Immature natural killer cell (primary cell): ENCODE data around the gene GNAL. TPM values are rescaled to one million over a fixed set of nuclear protein-coding genes. Genes with fewer than 3 reads are reported as not detected.
"Not testable (repeated sequence)": the region's sequence is repeated elsewhere in the genome, so short reads cannot be mapped to it uniquely, and the experiment has no call there.

Experiments
- DNase-seq, 3 donors: peaks; one replicate each; pipeline ENCODE4 v3.0.0; 2022; ENCODE audit warnings: mixed read lengths in 1 of 3
- H3K27ac Mint-ChIP-seq, 6 donors: one replicate each; pipeline ENCODE4 v1.8.0; 2020; ENCODE audit warnings: mixed read lengths in 6 of 6, mild to moderate bottlenecking in 5 of 6, inconsistent platforms in 4 of 6, moderate library complexity in 3 of 6
- H3K27me3 Mint-ChIP-seq, 3 donors: one replicate each; pipeline ENCODE4 v1.8.0; 2020 to 2021; ENCODE audit warnings: low read depth in 3 of 3, mild to moderate bottlenecking in 3 of 3, mixed read lengths in 3 of 3, moderate library complexity in 3 of 3, inconsistent platforms in 1 of 3
- H3K36me3 Mint-ChIP-seq, 3 donors: one replicate each; pipeline ENCODE4 v1.8.0; 2020; ENCODE audit warnings: mixed read lengths in 3 of 3, inconsistent platforms in 2 of 3, mild to moderate bottlenecking in 2 of 3
- H3K4me1 Mint-ChIP-seq, 2 donors: one replicate each; pipeline ENCODE4 v1.8.0; 2020; ENCODE audit warnings: inconsistent platforms in 2 of 2, mild to moderate bottlenecking in 2 of 2, mixed read lengths in 2 of 2, moderate library complexity in 1 of 2
- H3K4me3 Mint-ChIP-seq, 5 donors: one replicate each; pipeline ENCODE4 v1.8.0; 2020; ENCODE audit warnings: mild to moderate bottlenecking in 5 of 5, mixed read lengths in 5 of 5, inconsistent platforms in 3 of 5, moderate library complexity in 3 of 5
- H3K9me3 Mint-ChIP-seq, 6 donors: one replicate each; pipeline ENCODE4 v1.8.0; 2020; ENCODE audit warnings: mild to moderate bottlenecking in 6 of 6, mixed read lengths in 6 of 6, inconsistent platforms in 4 of 6, moderate library complexity in 3 of 6
- polyA plus RNA-seq, 3 donors: library from polyadenylated mRNA; unstranded; fragments of 300-500 nt; fragmentation: Illumina TruSeq; gene quantifications; one replicate each; pipeline ENCODE4 v1.2.3, GENCODE V29; 2021

Gene GNAL
- polyA plus RNA-seq, 3 donors from 2014 or later, result 4.1 to 4.9 (median 4.2) TPM

- no peaks in the 10 kb centered on the region for H3K9me3 Mint-ChIP-seq
- H3K27ac Mint-ChIP-seq, result peak overlapping the region in 4 of 6 donors; percentile 1 to 50 (median 31)
- peaks cover 0 to 26% (median 5%) of the 10 kb centered on the region in 3 donors for H3K36me3 Mint-ChIP-seq
- peaks cover 22 to 36% of the 10 kb centered on the region in 2 donors for H3K4me1 Mint-ChIP-seq
- no peak for DNase-seq
- no peak overlapping the region for H3K4me3 Mint-ChIP-seq
- H3K27me3 Mint-ChIP-seq, result no peaks in the 10 kb centered on the region
Measured at GRCh38 chr18:11902522-11903292, 213.6 kb downstream of the GNAL start.

- Mint-ChIP-seq H3K4me3 (peak overlapping the region in 3 of 5 donors; percentile 27 to 53 (median 53)), H3K27ac (peak overlapping the region in 5 of 6 donors; percentile 28 to 73 (median 35))
Measured at GRCh38 chr18:11905613-11906012, 216.5 kb downstream of the GNAL start.

DNA sequence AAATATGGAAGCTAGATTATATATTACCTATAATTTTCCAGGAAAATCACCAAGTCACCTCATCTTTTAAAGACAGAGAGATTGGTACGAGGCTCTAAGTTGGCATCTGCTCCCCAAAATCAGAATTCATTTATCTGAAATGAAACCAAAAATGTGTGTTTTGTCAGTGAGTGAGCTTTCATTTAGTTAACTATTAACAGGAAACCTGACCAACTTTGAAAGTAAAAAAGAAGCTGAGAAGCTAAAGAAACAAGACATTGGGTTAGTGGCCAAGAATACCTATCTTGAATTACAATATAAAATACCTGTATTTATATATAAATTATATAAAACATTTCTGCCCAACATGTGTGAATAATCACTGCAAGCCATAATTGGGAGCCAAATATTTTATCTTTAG, 217.1 kb downstream of the GNAL start:
- H3K4me3 Mint-ChIP-seq, result peak overlapping the region; percentile 27 to 53 (median 52)
- H3K36me3 Mint-ChIP-seq, result peaks cover 0 to 22% (median 5%) of the 10 kb centered on the region in 3 donors
- DNase-seq, result no peak
- peaks cover 30 to 51% of the 10 kb centered on the region in 2 donors for H3K4me1 Mint-ChIP-seq
- no peaks in the 10 kb centered on the region for H3K9me3 Mint-ChIP-seq
- peak overlapping the region in 4 of 6 donors; percentile 35 to 73 (median 43) for H3K27ac Mint-ChIP-seq
- H3K27me3 Mint-ChIP-seq, result peaks cover 0 to 12% (median 10%) of the 10 kb centered on the region in 3 donors

More at GRCh38 chr18:11905613-11906012, 216.5 kb downstream of the GNAL start:
- Mint-ChIP-seq H3K27me3 (peaks cover 0 to 12% (median 10%) of the 10 kb centered on the region in 3 donors), H3K36me3 (peaks cover 0 to 22% (median 5%) of the 10 kb centered on the region in 3 donors), H3K4me1 (peaks cover 30 to 51% of the 10 kb centered on the region in 2 donors), H3K9me3 (no peaks in the 10 kb centered on the region)
- DNase-seq, result no peak

DNA sequence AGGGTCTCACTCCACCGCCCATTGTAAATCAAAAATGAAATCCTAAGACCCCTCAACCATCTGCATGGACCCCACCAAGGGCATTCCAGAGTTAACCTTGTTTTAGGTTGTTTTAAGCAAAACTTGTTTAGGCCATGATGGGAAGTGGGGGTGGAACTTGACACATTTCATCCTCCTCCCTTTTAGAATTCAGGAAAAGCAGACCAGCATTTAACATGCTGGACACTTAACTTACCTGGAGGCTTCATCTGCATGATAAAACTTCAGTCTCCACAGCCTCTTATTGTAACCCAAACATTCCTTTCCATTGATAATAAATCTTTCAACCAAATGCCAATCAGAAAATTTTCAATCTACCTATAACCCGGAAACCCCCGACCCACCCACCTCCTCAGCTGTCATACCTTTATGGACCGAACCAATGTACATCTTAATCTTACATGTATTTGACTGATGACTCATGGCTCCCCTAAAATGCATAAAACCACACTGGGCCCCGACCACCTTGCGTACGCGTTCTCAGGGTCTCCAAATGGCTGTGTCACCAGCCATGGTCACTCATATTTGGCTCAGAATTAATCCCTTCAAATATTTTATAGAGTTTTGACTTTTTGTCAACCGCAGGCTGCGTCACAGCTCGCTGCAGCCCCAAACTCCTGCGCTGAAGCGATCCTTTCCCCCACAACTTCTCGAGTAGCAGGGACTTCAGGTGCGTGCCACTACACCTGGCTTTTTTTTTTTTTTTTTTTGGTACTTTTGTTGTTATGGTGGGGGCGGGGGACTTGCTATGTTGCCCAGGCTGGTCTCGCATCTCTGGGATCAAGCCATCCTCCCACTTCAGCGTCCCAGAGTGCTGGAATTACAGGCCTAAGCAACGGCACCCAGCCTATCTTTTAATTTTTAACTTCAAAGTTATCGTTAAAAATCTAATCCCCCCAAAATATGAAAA, 218.1 kb downstream of the GNAL start:
- peaks cover 0 to 17% (median 0%) of the 10 kb centered on the region in 3 donors for H3K36me3 Mint-ChIP-seq
- H3K27ac Mint-ChIP-seq, result peak overlapping the region; percentile 92 to 97 (median 96)
- peaks cover 26 to 45% of the 10 kb centered on the region in 2 donors for H3K4me1 Mint-ChIP-seq
- peak overlapping the region; percentile 92 to 96 (median 94) for H3K4me3 Mint-ChIP-seq
- DNase-seq, result no peak
- H3K27me3 Mint-ChIP-seq, result peaks cover 0 to 12% (median 10%) of the 10 kb centered on the region in 3 donors
- H3K9me3 Mint-ChIP-seq, result no peaks in the 10 kb centered on the region

GRCh38 chr18:11908182-11909060, 219.4 kb downstream of the GNAL start, which contains the start of gene MPPE1:
MPPE1 (minus strand) TSS chr18:11908317; CDS start chr18:11897264, 11,053 bp downstream.
- no peaks in the 10 kb centered on the region for H3K9me3 Mint-ChIP-seq
- H3K27me3 Mint-ChIP-seq, result peaks cover 0 to 12% (median 10%) of the 10 kb centered on the region in 3 donors
- peaks cover 23 to 41% of the 10 kb centered on the region in 2 donors for H3K4me1 Mint-ChIP-seq
- peak within 1 kb of the TSS; percentile 92 to 96 (median 94) for H3K4me3 Mint-ChIP-seq
- peak within 1 kb of the TSS; percentile 92 to 97 (median 96) for H3K27ac Mint-ChIP-seq
- H3K36me3 Mint-ChIP-seq, result peaks cover 0 to 14% (median 0%) of the 10 kb centered on the region in 3 donors
- DNase-seq, result peak; percentile 86 to 89 (median 89)

- Mint-ChIP-seq H3K4me1 (peaks cover 23 to 36% of the 10 kb centered on the region in 2 donors), H3K36me3 (peaks cover 0 to 11% (median 0%) of the 10 kb centered on the region in 3 donors), H3K27ac (peak overlapping the region; percentile 89 to 95 (median 90)), H3K9me3 (no peaks in the 10 kb centered on the region), H3K4me3 (peak overlapping the region; percentile 86 to 91 (median 87)), H3K27me3 (peaks cover 0 to 12% (median 10%) of the 10 kb centered on the region in 3 donors)
- no peak for DNase-seq
Measured at GRCh38 chr18:11909061-11909455, 220.0 kb downstream of the GNAL start.

DNA sequence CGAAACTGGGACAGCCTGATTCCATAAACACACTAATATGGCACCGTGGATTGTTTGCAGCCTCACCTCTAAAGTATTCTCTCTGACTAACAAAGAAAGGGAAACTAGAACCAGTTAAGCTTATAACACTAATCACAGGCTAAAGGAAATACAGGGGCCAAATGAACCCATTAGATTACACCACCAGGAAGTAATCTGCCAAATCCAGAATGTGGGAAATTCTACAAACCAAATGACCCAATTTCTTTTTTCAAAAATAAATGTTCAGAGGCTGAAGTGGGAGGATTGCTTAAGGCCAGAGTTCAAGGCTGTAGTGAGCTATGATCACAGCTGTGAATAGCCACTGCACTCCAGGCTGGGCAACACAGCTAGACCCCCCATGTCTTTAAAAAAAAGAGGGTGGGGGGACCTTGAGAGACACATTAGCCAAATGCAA, 220.5 kb downstream of the GNAL start:
- H3K27ac Mint-ChIP-seq, result peak overlapping the region; percentile 89 to 95 (median 90)
- no peaks in the 10 kb centered on the region for H3K9me3 Mint-ChIP-seq
- peak overlapping the region; percentile 86 to 91 (median 87) for H3K4me3 Mint-ChIP-seq
- DNase-seq, result peak; percentile 9 to 11 (median 10)
- H3K27me3 Mint-ChIP-seq, result peaks cover 0 to 12% (median 10%) of the 10 kb centered on the region in 3 donors
- H3K4me1 Mint-ChIP-seq, result peaks cover 23 to 35% of the 10 kb centered on the region in 2 donors
- H3K36me3 Mint-ChIP-seq, result peaks cover 0 to 11% (median 0%) of the 10 kb centered on the region in 3 donors

DNA sequence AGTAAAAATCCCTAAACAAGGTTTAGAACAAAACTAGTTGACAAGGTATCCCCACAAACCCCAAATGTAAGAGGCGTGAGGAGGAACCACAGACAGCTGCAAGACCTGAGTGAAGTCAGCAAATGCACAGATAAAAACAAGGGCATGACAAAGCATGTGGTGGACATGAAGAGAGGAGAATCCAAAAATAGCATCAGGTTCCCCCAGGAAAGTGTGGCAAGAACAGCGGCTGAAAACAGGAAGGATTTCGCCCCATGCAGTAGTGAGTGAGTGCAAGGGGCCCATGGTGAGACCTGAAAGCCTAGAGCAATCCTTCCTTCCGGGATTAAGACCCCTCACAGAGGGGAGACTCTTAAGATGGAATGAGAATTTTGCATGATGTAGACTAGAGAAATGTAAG, 227.8 kb downstream of the GNAL start:
- not testable (repeated sequence) for H3K36me3 Mint-ChIP-seq, H3K27me3 Mint-ChIP-seq, H3K4me1 Mint-ChIP-seq, DNase-seq, H3K4me3 Mint-ChIP-seq, H3K27ac Mint-ChIP-seq, H3K9me3 Mint-ChIP-seq

DNA sequence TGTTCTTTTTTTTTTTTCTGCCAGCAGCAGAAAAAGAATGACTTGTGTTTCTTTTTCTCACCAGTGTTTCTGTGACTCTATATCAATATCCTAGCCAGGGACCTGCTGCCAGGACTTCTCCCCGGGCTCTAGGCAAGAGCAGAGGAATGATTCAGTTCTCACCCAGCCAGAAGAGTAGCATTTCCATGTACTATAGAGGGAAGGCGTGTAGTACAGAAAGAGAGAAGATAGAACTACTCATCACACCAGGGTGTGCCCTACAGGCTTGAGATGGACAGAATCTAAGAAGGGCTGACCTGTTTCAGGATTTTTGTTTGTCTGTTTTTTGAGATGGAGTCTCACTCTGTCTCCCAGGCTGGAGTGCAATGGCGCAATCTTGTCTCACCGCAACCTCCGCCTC, 230.5 kb downstream of the GNAL start:
- H3K27ac Mint-ChIP-seq, H3K27me3 Mint-ChIP-seq, H3K4me1 Mint-ChIP-seq, DNase-seq, H3K9me3 Mint-ChIP-seq, H3K36me3 Mint-ChIP-seq, H3K4me3 Mint-ChIP-seq: not testable (repeated sequence)

- H3K4me1 Mint-ChIP-seq, result peaks cover 2 to 18% of the 10 kb centered on the region in 2 donors
- no peak for DNase-seq
- no peak overlapping the region for H3K27ac Mint-ChIP-seq
- no peaks in the 10 kb centered on the region for H3K9me3 Mint-ChIP-seq
- H3K4me3 Mint-ChIP-seq, result no peak overlapping the region
- H3K27me3 Mint-ChIP-seq, result peaks cover 0 to 8% (median 6%) of the 10 kb centered on the region in 3 donors
- no peaks in the 10 kb centered on the region for H3K36me3 Mint-ChIP-seq
Measured at GRCh38 chr18:11923450-11923849, 234.4 kb downstream of the GNAL start.

DNA sequence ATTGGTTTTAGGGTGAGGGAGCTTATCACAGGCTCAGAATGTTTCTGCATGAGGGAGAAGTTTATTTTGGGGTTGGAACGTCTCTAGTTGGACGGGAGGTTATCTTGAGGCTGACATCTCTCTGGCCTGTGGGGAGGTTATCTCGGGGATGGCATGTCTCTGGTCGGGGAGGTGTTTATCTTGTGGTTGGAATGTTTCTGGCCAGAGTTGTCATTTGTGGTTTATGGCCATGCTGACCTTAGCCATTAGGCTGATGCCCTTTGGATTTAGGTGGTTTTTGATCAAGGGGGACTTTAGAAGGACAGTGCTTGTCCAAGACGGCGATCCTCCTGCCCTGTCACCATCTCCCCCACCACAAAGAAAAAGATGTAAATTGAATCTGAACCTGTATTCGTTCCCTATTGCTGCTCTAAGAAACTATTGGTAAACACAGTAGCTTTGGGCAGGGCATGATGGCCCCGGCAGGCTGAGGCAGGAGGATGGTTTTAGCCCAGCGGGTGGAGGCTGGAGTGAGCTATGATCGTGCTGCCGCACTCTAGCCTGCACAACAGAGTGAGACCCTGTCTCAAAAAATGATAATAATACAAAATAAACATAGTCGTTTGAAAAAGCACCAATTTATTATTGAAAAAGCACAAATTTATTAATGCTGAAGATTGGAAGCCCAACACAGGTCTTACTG, 236.9 kb downstream of the GNAL start:
- DNase-seq, result no peak
- H3K9me3 Mint-ChIP-seq, result no peaks in the 10 kb centered on the region
- no peaks in the 10 kb centered on the region for H3K36me3 Mint-ChIP-seq
- H3K4me3 Mint-ChIP-seq, result no peak overlapping the region
- peaks cover under 1 to 6% (median 4%) of the 10 kb centered on the region in 3 donors for H3K27me3 Mint-ChIP-seq
- H3K4me1 Mint-ChIP-seq, result peaks cover 2 to 18% of the 10 kb centered on the region in 2 donors
- no peak overlapping the region for H3K27ac Mint-ChIP-seq

DNA sequence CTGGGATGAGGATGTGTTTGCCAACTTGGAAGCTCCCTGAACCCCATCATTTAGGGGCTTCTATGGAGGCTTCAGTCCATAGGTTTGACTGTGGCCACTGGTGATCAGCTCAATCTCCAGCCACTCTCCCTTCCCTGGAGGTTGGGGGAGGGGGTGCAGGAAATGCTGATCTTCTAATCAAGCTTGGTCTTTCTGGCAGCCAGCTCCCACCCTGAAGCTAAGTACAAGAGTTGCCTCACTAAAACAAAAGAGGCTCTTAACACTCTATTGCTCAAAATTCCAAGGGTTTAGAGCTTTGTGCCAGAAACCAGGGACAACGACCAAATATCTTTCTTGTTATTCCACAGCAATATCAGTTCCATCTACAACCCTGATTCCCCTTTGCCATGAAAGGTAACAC, 238.4 kb downstream of the GNAL start:
- H3K27ac Mint-ChIP-seq, result no peak overlapping the region
- DNase-seq, result no peak
- no peaks in the 10 kb centered on the region for H3K9me3 Mint-ChIP-seq
- peaks cover 3 to 6% (median 4%) of the 10 kb centered on the region in 3 donors for H3K27me3 Mint-ChIP-seq
- H3K36me3 Mint-ChIP-seq, result no peaks in the 10 kb centered on the region
- H3K4me1 Mint-ChIP-seq, result peaks cover 2 to 18% of the 10 kb centered on the region in 2 donors
- no peak overlapping the region for H3K4me3 Mint-ChIP-seq
